ENCODE data around the gene GRAMD2B.

The GRAMD2B gene

GRCh38 chr5:126490167-126490940 lies 67.1 kb downstream of the GRAMD2B start:
- TF ChIP-seq CTCF (IDR thresholded peaks at IDR 0.05; ENCODE audit: insufficient read depth, low read depth, low read length, missing control alignments), result peak; percentile 34
- no peak overlapping the region for H3K4me3 ChIP-seq (ENCODE audit: low read length)

GRCh38 chr5:126492939-126493338 lies 69.7 kb downstream of the GRAMD2B start:
- peak; percentile 40 for TF ChIP-seq CTCF (IDR thresholded peaks at IDR 0.05; ENCODE audit: insufficient read depth, low read depth, low read length, missing control alignments)
- peak; percentile 39 for DNase-seq (ENCODE audit: low read depth)
- no peak overlapping the region for H3K4me3 ChIP-seq (ENCODE audit: low read length)

More at GRCh38 chr5:126490167-126490940, 67.1 kb downstream of the GRAMD2B start:
- peak; percentile 49 for DNase-seq (ENCODE audit: low read depth)

DNA sequence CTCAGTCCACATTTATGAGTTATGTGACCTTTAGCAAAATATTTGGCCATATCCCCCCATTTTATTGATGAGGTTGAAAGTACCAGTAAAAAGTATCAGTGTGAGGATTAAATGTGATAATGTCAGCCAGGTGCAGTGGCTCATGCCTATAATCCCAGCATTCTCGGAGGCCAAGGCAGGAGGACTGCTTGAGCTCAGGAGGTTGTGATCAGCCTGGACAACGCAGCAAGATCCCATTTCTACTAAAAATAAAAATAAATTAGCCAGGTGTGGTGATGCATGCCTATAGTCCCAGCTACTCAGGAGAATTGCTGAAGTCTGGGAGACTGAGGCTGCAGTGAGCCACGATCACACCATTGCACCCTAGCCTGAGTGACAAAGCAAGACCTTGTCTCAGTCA lies 71.2 kb downstream of the GRAMD2B start:
- H3K4me3 ChIP-seq (ENCODE audit: low read length), result no peak overlapping the region
- TF ChIP-seq CTCF (IDR thresholded peaks at IDR 0.05; ENCODE audit: insufficient read depth, low read depth, low read length, missing control alignments), result no peak
- DNase-seq (ENCODE audit: low read depth), result no peak

GRCh38 chr5:126497506-126497905 lies 74.3 kb downstream of the GRAMD2B start:
- TF ChIP-seq CTCF (IDR thresholded peaks at IDR 0.05; ENCODE audit: insufficient read depth, low read depth, low read length, missing control alignments), result no peak

GRCh38 chr5:126499278-126499677 lies 76.1 kb downstream of the GRAMD2B start:
- no peak overlapping the region for H3K4me3 ChIP-seq (ENCODE audit: low read length)
- TF ChIP-seq CTCF (IDR thresholded peaks at IDR 0.05; ENCODE audit: insufficient read depth, low read depth, low read length, missing control alignments), result no peak
- peak; percentile 26 for DNase-seq (ENCODE audit: low read depth)

More at GRCh38 chr5:126497506-126497905, 74.3 kb downstream of the GRAMD2B start:
- H3K4me3 ChIP-seq (ENCODE audit: low read length), result no peak overlapping the region
- DNase-seq (ENCODE audit: low read depth), result no peak

GRCh38 chr5:126499853-126500342 lies 76.7 kb downstream of the GRAMD2B start:
- peak; percentile 53 for TF ChIP-seq CTCF (IDR thresholded peaks at IDR 0.05; ENCODE audit: insufficient read depth, low read depth, low read length, missing control alignments)
- peak; percentile 40 for DNase-seq (ENCODE audit: low read depth)
- H3K4me3 ChIP-seq (ENCODE audit: low read length), result no peak overlapping the region
